Measurements from ENCODE around the gene RNF5.
"Not testable (repeated sequence)": the region's sequence is repeated elsewhere in the genome, so short reads cannot be mapped to it uniquely, and the experiment has no call there.

DNA sequence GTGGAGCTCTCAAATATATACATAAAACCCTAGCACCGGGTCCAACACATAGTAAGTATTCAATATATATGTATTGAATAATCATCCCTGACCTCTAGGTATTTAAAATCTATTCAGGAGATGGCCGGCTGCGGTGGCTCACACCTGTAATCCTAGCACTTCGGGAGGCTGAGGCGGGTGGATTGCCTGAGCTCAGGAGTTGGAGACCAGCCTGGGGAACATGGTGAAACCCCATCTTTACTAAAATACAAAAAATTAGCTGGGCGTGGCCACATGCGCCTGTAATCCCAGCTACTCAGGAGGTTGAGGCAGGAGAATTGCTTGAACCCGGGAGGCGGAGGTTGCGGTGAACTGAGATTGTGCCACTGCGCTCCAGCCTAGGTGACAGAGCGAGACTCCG lies 14.9 kb downstream of the RNF5 start:
- not testable (repeated sequence) for TF ChIP-seq ZFP3 (CRISPR knock-in tag; IDR thresholded peaks at IDR 0.05); ISL1 (CRISPR knock-in tag; IDR thresholded peaks at IDR 0.05); RARB (CRISPR knock-in tag; IDR thresholded peaks at IDR 0.05); ARNTL (CRISPR knock-in tag; IDR thresholded peaks at IDR 0.05; ENCODE audit: borderline replicate concordance, low read depth); PPARA (CRISPR knock-in tag; IDR thresholded peaks at IDR 0.05; ENCODE audit: borderline replicate concordance)
- TF ChIP-seq, protein P1, sequence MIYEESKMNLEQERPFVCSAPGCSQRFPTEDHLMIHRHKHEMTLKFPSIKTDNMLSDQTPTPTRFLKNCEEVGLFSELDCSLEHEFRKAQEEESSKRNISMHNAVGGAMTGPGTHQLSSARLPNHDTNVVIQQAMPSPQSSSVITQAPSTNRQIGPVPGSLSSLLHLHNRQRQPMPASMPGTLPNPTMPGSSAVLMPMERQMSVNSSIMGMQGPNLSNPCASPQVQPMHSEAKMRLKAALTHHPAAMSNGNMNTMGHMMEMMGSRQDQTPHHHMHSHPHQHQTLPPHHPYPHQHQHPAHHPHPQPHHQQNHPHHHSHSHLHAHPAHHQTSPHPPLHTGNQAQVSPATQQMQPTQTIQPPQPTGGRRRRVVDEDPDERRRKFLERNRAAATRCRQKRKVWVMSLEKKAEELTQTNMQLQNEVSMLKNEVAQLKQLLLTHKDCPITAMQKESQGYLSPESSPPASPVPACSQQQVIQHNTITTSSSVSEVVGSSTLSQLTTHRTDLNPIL (CRISPR knock-in tag; IDR thresholded peaks at IDR 0.05; ENCODE audit: low read depth): not testable (repeated sequence)
- TF ChIP-seq, protein P2, sequence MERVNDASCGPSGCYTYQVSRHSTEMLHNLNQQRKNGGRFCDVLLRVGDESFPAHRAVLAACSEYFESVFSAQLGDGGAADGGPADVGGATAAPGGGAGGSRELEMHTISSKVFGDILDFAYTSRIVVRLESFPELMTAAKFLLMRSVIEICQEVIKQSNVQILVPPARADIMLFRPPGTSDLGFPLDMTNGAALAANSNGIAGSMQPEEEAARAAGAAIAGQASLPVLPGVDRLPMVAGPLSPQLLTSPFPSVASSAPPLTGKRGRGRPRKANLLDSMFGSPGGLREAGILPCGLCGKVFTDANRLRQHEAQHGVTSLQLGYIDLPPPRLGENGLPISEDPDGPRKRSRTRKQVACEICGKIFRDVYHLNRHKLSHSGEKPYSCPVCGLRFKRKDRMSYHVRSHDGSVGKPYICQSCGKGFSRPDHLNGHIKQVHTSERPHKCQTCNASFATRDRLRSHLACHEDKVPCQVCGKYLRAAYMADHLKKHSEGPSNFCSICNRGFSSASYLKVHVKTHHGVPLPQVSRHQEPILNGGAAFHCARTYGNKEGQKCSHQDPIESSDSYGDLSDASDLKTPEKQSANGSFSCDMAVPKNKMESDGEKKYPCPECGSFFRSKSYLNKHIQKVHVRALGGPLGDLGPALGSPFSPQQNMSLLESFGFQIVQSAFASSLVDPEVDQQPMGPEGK (CRISPR knock-in tag; IDR thresholded peaks at IDR 0.05; ENCODE audit: borderline replicate concordance): not testable (repeated sequence)
- TF ChIP-seq, protein P3, sequence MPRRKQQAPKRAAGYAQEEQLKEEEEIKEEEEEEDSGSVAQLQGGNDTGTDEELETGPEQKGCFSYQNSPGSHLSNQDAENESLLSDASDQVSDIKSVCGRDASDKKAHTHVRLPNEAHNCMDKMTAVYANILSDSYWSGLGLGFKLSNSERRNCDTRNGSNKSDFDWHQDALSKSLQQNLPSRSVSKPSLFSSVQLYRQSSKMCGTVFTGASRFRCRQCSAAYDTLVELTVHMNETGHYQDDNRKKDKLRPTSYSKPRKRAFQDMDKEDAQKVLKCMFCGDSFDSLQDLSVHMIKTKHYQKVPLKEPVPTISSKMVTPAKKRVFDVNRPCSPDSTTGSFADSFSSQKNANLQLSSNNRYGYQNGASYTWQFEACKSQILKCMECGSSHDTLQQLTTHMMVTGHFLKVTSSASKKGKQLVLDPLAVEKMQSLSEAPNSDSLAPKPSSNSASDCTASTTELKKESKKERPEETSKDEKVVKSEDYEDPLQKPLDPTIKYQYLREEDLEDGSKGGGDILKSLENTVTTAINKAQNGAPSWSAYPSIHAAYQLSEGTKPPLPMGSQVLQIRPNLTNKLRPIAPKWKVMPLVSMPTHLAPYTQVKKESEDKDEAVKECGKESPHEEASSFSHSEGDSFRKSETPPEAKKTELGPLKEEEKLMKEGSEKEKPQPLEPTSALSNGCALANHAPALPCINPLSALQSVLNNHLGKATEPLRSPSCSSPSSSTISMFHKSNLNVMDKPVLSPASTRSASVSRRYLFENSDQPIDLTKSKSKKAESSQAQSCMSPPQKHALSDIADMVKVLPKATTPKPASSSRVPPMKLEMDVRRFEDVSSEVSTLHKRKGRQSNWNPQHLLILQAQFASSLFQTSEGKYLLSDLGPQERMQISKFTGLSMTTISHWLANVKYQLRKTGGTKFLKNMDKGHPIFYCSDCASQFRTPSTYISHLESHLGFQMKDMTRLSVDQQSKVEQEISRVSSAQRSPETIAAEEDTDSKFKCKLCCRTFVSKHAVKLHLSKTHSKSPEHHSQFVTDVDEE (CRISPR knock-in tag; IDR thresholded peaks at IDR 0.05): not testable (repeated sequence)

Measured in SK-N-SH treated with all-trans-retinoic acid at 6 μM for 48 hours (cell line).